A549 treated with Mapracorat at 1 μM for 4 hours (cell line): ENCODE results near the gene GPR12. TPM values are rescaled to one million over a fixed set of nuclear protein-coding genes. Genes with fewer than 3 reads are reported as not detected.

Experiments
- total RNA-seq: library from RNA; stranded (reverse); fragments of 200-300 nt; extraction: Qiagen RNA extraction; gene quantifications from 5 replicates; pipeline ENCODE4 v1.2.3, GENCODE V29; 2022

GPR12 gene
- not detected in 5 replicates for total RNA-seq

GRCh38 chr13:26759907-26760831, at the start of gene GPR12:
Gene GPR12 (minus strand): TSS chr13:26760786. CDS start chr13:26759827, 959 bp downstream.

Other genes starting within 250 kb of the GPR12 start
- 0.08 to 0.14 TPM (median 0.12 TPM) in 5 replicates for gene WASF3, start 203.1 kb downstream of the GPR12 start, total RNA-seq